Coronary artery (tissue), 2 donors: ENCODE measurements around the gene MIER2.
"Not testable (repeated sequence)": the region's sequence is repeated elsewhere in the genome, so short reads cannot be mapped to it uniquely, and the experiment has no call there.

ENCODE experiments used
- DNase-seq: peaks from one replicate; pipeline ENCODE4 v3.0.0-alpha.2; 2017; ENCODE audit warnings: low spot score
- H3K27ac ChIP-seq, 2 donors: fragments of 200-600 bp; sonication (generic); one replicate each; pipeline ENCODE4 v1.5.1; 2016 to 2019
- H3K4me3 ChIP-seq: fragments of 200-600 bp; sonication (generic); 2 replicates; pipeline ENCODE4 v1.5.1; 2016; ENCODE audit warnings: mild to moderate bottlenecking, moderate library complexity
- CTCF ChIP-seq: fragments of 200-600 bp; sonication (generic); IDR thresholded peaks from one replicate; pipeline ENCODE4 v1.5.1; 2019; ENCODE audit warnings: antibody characterized with exemption

The MIER2 gene

DNA sequence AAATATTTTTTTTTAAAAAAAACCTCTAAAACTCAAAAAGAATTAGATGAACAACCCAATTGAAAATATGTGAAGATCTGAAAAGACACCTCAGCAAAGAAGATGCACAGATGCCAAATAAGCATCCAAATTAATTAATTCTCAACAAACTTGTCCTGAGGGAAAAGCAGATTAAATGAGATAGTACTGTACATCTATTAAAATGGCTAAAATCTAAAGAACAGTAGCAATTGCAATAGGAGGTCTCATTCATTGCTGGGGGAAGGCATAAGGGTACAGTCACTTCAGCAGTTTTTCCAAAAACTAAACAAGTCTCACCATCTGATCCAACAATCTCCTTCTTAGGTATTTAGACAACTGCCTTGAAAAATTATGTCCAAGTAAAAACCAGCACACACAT is 75.4 kb downstream of the MIER2 start:
- no peak overlapping the region for H3K27ac ChIP-seq
- DNase-seq: no peak
- no peak overlapping the region for H3K4me3 ChIP-seq
- no peak for TF ChIP-seq CTCF

DNA sequence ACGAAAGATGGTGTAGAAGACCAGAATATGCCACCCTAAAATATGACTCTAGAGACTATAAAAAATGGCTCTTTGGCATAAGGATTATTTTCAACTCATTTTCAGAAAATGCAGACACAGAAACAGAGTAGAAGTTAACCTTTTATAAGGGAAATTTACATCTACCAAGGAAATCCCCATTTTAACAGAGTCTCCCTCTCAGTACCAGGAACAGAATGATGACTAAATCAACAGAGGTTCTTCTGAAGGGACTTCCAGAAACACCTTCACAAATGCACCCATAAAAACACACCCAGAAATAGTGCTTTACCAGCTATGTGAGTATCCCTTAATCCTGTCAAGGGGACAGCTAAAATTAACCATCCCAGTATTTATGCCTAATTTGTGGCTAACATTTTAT is 82.5 kb downstream of the MIER2 start:
- no peak overlapping the region for H3K4me3 ChIP-seq
- TF ChIP-seq CTCF: no peak
- no peak for DNase-seq
- no peak overlapping the region for H3K27ac ChIP-seq

- not testable (repeated sequence) for H3K27ac ChIP-seq, H3K4me3 ChIP-seq, DNase-seq
Measured at GRCh38 chr19:256804-257203, 87.8 kb downstream of the MIER2 start.
